GM18508 (cell line): Measurements from ENCODE around the gene ARHGAP27.

Experiments used
- ATAC-seq: cut with Tn5 transposase; IDR thresholded peaks from one replicate; pipeline ENCODE4 v1.9.1; 2021; ENCODE audit warnings: moderate number of reproducible peaks; ENCODE audit not compliant: insufficient read depth, unreplicated experiment

The ARHGAP27 gene

GRCh38 chr17:45431531-45432404, 902 bp downstream of the ARHGAP27 start:
- no peak for ATAC-seq

- no peak for ATAC-seq
These were observed 1.7 kb downstream of the ARHGAP27 start for GRCh38 chr17:45430738-45431530.

DNA sequence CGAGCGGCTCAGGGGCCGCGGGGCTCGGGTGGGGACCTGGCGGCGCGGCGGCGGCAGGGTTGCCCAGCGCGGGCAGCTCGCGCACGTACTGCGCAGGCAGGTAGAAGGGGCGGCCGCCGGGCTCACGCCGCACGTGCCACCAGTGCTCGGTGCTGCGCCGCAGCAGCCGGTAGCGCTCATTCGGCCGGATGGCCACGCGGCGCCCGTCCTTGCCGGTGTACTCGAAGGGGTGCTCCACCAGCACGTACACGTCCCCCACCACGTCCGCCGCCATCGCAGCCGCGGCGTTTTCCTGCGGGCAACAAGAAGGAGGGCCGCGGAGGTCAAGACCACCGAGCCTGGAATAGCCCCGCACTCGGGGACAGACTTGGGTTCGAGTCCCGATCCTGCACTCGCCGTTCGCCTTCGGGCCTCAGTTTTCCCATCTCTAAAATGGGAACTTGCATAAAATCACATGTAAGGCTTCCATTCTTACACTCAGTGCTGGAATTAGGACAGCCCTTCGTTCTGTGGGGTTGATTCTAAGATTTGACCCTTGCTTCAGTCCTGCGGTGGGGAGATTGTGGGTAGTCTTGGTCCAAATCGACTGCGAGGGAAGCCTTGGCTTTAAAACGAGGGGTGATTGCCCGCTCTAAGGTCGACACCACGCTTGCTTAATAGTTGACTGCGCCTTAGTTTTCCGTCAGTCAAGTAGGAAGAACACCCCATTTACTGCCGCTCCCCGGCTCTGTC, 2.5 kb downstream of the ARHGAP27 start:
- ATAC-seq: no peak

DNA sequence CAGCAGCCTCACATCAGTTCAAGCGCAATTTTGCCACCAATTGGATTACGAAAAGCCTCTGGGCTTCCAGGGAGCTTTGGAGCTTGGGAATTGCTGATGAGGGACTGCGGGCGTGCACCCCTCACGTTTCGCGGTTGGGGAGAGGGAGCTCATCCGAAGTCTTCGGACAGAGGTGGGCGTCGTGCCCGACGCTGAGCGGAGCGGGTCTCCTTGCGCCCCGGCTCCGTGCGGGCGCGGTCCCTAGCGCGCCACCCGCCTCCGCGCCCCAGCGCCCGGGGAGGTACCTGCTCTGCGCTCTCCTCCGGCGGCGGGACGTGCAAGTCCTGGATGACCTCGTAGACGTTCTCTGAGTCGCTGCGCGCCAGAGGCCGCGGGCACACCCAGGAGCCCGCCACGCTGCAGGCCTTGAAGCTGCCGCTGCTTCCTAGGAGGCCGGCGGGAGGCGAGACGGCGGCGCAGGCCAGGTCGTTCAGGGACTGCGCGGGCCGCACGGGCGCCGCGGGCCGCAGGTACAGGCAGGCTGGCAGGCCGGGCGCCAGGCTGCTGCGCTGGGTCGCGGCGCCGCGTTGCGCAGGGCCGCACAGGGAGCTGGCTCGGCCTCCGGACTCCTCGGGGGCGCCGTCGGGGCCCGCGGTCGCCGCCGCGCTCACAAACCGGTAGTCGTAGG, 3.2 kb downstream of the ARHGAP27 start:
- no peak for ATAC-seq

DNA sequence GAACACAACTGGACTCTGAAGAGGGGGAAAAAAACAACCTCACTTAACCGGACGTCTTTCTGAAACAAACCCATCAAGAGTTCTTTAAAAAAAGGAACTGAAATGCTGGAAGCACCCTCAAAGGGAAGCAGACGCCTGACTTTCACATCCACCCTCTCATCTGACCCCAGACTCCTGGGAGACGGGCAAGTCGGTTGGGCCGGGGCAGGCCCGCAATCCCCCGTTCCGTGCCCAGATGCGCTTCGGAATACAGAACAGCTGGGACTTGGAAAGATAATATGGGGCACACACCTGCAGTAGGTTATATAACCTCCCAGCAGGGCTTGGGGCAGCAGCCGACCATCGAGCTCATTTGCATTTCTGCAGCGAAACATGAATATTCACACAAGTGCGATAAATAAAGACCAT, 3.7 kb downstream of the ARHGAP27 start:
- no peak for ATAC-seq

- no peak for ATAC-seq
These were observed 4.5 kb downstream of the ARHGAP27 start for GRCh38 chr17:45428050-45428617.

- ATAC-seq: no peak
These were observed 5.4 kb downstream of the ARHGAP27 start for GRCh38 chr17:45427181-45427835.

GRCh38 chr17:45426561-45426960, 6.1 kb downstream of the ARHGAP27 start:
- no peak for ATAC-seq

- no peak for ATAC-seq
These were observed 6.7 kb downstream of the ARHGAP27 start for GRCh38 chr17:45425984-45426413.

DNA sequence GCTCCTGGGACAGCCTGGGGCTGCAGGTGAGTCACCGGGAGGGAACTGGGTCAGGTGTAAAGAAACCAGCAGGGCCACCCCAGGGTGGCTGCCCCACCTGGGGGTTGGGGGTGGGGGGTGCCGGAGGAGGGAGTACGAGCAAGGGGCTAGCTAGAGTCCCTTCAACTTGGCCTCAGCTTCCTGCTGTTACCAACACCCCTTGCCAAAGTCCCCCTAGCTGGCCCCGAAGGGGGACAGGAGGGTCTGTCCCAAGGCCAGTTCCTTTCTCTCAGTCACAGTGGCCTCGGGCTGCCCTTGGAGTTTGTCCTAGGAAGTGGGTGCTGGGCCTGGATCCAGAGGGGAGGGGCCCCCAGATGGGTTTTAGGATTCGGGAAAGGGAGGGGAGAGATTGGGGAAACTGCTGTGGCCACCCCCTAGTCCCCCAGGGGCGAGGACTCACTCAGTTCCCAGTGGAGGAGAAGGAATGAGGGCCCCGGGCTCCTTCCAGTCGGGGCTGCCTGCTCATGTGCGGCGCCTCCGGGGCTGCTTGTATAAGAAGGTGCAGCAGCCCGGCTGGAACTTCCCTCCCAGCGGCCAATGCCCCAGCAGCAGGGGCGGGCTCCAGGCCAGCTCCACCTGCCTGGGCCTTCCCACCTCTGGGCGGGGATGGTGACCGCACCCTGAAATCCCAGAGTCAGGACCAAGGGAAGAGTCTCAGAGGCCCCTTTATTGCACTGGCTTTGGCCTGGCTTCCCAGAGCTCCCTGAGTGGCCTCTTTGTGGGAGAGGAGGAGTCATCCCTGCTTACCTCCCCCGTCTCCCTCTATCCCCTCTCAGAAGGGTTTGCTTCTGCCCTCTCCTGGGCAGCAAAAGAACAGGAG, 7.3 kb downstream of the ARHGAP27 start:
- ATAC-seq: no peak

DNA sequence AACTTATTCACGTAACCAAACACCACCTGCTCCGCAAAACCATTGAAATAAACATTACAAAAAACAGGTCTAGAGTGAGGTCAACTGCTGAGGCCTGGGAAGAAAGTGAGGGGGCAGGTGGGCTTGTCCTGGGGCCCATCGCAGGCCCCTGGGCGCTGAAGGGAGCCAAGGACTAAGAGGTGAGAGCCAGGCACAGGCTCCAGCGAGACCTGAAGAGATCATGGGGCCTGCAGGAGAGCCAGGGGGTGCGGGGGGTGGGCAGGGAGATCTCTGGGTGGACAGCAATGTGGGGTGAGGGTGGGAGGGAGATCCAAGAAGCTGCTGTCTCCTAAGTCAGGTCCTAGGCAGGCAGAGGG, 7.9 kb downstream of the ARHGAP27 start:
- ATAC-seq: no peak

- ATAC-seq: no peak
These were observed 8.7 kb downstream of the ARHGAP27 start for GRCh38 chr17:45423975-45424335.

DNA sequence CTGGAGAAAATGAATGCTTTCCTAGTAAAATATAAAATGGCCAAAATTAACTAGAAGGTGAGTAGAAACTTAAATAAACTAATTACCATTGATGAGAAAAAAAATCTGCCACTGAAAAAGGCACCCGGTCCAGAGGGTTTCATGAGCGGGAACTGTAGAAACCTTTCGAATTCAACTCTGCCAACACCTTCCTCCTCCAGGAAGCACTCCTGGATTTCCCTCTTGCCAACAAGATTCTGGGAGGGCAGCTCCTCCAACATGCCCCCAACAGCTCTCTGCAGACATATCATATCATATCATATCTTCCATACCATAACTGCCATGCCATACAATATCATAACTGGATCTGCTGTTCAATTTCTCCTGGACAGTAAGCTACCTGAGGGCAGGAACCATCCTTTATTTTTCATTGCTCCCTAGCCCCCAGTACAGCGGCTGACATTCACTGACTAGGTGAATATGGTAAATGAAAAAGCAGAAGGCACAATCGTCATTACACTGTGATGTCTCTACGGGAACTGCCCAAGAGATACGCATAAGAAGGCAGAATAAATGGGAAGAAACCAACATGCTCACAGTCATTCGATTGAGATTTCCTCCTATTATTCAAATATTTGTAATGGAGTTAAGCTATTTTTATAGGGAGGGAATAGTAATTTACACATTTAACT, 9.2 kb downstream of the ARHGAP27 start:
- no peak for ATAC-seq

GRCh38 chr17:45414990-45415881, 17.4 kb downstream of the ARHGAP27 start:
- no peak for ATAC-seq

DNA sequence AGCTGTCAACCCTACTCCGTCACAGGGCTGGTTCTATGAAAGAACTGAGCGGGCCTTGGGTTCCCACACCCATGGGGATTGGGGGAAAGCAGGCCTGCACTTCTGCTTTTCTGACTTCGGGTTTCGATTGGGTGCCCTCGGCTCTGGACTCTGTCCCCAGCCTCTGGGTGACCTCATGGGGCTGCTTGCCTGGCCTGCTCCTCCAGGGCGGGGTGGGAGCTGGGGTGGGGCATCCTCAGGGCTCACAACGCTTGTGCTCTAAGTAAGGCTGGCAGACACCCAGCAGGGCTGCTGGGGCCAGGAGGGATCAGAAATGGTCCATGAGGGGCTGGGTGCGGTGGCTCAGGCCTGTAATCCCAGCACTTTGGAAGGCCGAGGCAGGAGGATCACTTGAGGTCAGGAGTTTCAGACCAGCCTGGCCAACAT, 19.2 kb downstream of the ARHGAP27 start:
- no peak for ATAC-seq

DNA sequence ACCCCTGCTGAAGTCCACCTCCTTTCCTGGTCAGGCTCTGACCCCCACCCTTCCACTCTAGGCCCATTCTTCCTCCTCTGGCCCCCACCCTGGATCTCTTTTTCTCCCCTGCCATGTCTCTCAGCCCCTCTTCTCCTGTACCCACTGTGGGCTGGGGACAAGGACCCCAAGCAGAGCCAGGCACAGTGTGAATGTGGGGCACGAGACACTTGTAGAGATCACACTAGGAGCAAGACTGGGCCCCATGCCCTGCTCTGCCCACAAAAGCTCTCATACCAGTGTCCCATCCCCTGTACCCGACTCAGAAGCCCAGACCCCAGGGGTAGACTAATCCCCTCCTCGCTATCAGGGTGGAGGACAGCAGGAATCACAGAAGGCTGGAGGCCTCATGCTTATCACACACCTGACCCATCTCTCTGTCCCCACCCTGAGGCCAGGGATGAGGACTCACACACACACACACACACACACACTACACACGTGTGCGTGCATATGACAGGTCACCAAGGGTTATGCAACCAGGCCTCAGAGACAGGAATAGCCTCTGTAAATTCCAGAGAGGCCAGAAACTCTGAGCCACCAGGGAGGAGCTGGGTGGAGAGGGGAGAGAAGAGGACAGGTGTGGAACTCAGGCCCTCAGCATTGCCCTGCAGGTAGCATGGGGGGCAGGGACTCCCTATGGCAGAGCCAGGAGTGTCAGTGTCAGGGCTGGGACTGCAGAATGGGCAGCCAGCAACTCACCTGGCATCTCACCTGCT, 21.1 kb downstream of the ARHGAP27 start:
- ATAC-seq: no peak
